Ishikawa (cell line): ENCODE measurements around the gene COX10.

Experiments
- CEBPB ChIP-seq: IDR thresholded peaks from 2 replicates; pipeline ENCODE4 v1.6.1; 2012
- CREB1 ChIP-seq: IDR thresholded peaks from 2 replicates; pipeline ENCODE4 v1.6.1; 2012; ENCODE audit warnings: low read depth
- EGR1 ChIP-seq: IDR thresholded peaks from 2 replicates; pipeline ENCODE4 v1.6.1; 2012
- EP300 ChIP-seq: IDR thresholded peaks from 2 replicates; pipeline ENCODE4 v1.6.1; 2012; ENCODE audit warnings: borderline replicate concordance
- FOXM1 ChIP-seq: IDR thresholded peaks from 2 replicates; pipeline ENCODE4 v1.6.1; 2012; ENCODE audit warnings: low read depth, borderline replicate concordance
- NFIC ChIP-seq: IDR thresholded peaks from 2 replicates; pipeline ENCODE4 v1.6.1; 2012
- RAD21 ChIP-seq: IDR thresholded peaks from 2 replicates; pipeline ENCODE4 v1.6.1; 2012; ENCODE audit warnings: low read depth
- REST ChIP-seq: IDR thresholded peaks from 2 replicates; pipeline ENCODE4 v1.6.1; 2012; ENCODE audit warnings: low read depth, mild to moderate bottlenecking
- TAF1 ChIP-seq: IDR thresholded peaks from 2 replicates; pipeline ENCODE4 v1.6.1; 2012; ENCODE audit warnings: low read depth, mild to moderate bottlenecking
- TCF12 ChIP-seq: IDR thresholded peaks from 2 replicates; pipeline ENCODE4 v1.6.1; 2012; ENCODE audit warnings: low read depth
- TEAD4 ChIP-seq: IDR thresholded peaks from 2 replicates; pipeline ENCODE4 v1.6.1; 2012
- YY1 ChIP-seq: IDR thresholded peaks from 2 replicates; pipeline ENCODE4 v1.6.1; 2012; ENCODE audit warnings: low read depth
- ZBTB7A ChIP-seq: IDR thresholded peaks from 2 replicates; pipeline ENCODE4 v1.6.1; 2012; ENCODE audit warnings: low read depth
- TF ChIP-seq, protein P1 (sequence below): IDR thresholded peaks from 2 replicates; pipeline ENCODE4 v1.6.1; 2012
- TF ChIP-seq, protein P2 (sequence below): IDR thresholded peaks from 2 replicates; pipeline ENCODE4 v1.6.1; 2012

COX10 gene

DNA sequence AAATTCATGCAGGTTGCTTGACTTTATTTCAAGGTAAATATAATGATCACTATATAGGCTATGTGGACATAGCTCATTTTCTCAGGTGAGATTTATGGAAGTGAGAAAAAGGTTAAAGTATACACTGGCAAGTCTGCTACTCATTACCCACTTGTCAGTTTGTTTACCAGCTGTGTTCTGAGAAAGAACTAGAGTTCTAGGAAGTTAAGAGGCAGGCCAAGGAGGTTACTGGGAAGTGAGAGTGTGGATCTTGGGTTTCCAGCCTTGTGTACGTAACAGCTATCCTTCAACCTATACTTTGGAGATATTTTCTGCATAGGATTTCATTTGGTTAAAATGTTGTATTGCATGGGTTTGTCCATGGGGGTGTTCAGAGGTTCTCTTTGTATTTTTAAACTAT is 31.9 kb upstream of the COX10 start:
- TF ChIP-seq YY1, result no peak
- no peak for TF ChIP-seq NFIC
- no peak for TF ChIP-seq REST
- TF ChIP-seq TEAD4, result no peak
- TF ChIP-seq, protein P1, sequence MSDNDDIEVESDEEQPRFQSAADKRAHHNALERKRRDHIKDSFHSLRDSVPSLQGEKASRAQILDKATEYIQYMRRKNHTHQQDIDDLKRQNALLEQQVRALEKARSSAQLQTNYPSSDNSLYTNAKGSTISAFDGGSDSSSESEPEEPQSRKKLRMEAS, result no peak
- TF ChIP-seq FOXM1, result no peak

DNA sequence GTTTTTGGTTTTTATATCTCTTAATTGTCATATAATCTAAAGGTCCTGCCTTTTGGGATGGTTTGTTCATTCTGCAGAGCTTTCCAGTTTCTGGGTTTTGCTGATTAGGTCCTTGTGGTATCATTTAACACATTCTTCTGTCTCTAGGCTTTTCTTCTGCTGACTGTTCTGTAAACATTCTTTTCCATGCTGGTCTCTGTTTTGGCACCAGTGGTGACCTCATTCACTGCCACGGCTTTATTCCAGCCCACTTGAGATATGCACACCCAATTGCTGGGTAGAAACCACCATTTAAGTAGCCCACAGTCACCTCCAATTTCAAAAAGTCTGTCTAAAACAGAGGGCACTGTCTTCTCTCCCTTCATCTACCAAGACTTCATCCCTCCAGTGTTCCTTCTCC is 31.1 kb upstream of the COX10 start:
- TF ChIP-seq FOXM1 (no peak), ZBTB7A (no peak), YY1 (no peak), TCF12 (no peak)
- TF ChIP-seq, protein P1, result no peak
- TF ChIP-seq, protein P2, sequence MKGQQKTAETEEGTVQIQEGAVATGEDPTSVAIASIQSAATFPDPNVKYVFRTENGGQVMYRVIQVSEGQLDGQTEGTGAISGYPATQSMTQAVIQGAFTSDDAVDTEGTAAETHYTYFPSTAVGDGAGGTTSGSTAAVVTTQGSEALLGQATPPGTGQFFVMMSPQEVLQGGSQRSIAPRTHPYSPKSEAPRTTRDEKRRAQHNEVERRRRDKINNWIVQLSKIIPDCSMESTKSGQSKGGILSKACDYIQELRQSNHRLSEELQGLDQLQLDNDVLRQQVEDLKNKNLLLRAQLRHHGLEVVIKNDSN, result no peak

DNA sequence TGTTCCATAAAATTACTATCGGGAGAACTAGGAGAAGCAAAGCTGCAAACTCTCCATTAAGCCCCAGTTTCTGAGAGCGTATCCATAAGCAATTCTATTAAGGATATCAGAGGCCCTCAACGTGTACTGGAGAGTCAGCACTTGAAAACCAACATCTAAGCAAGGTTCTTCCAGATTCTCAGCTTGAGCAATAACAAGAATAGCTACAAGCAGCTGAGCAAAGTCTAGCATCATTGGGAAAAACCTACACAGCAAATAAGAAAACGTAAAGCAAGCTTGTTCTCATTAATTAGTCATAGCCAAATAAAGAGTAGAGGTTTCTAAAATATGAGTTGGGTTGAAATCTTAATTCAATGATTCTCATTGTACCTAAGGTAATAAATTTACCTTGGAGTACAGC is 26.9 kb upstream of the COX10 start:
- TF ChIP-seq NFIC, result no peak
- TF ChIP-seq RAD21, result no peak
- TF ChIP-seq TEAD4, result no peak
- no peak for TF ChIP-seq ZBTB7A
- no peak for TF ChIP-seq EGR1
- TF ChIP-seq TCF12, result no peak
- TF ChIP-seq, protein P1, result no peak
- TF ChIP-seq YY1, result no peak
- TF ChIP-seq REST, result no peak
- TF ChIP-seq TAF1, result no peak
- no peak for TF ChIP-seq CREB1
- TF ChIP-seq FOXM1, result no peak
- TF ChIP-seq, protein P2, result no peak
- no peak for TF ChIP-seq CEBPB
- TF ChIP-seq EP300, result no peak

DNA sequence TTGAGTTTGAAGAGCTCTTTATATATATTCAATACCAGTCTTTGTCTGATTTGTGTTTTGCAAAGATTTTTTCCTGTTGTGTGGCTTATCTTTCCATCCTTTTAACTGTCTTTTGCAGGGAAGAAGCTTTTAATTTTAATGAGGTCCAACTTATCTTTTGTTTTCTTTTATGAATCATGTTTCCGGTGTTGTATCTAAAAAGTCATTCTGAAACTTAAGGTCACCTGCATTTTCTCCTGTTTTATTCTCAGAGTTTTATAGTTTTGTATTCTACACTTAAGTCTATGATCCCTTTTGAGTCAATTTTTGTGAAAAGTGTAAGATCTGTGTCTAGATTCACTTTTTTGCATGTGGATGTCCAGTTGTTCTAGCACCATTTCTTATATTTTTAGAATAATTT is 24.6 kb upstream of the COX10 start:
- TF ChIP-seq TEAD4, result no peak
- no peak for TF ChIP-seq TAF1
- no peak for TF ChIP-seq NFIC
- no peak for TF ChIP-seq TCF12
- TF ChIP-seq RAD21, result no peak
- no peak for TF ChIP-seq FOXM1
- TF ChIP-seq, protein P2, result no peak
- TF ChIP-seq CREB1, result no peak
- TF ChIP-seq REST, result no peak
- no peak for TF ChIP-seq EGR1
- TF ChIP-seq EP300, result no peak
- TF ChIP-seq YY1, result no peak
- no peak for TF ChIP-seq CEBPB
- no peak for TF ChIP-seq ZBTB7A
- TF ChIP-seq, protein P1, result no peak
